ENCODE results near the gene NOL9. TPM values are rescaled to one million over a fixed set of nuclear protein-coding genes. Genes with fewer than 3 reads are reported as not detected.

Gene NOL9
- total RNA-seq, 4 donors from 2014 or later = 18.2 to 45.2 (median 24.7) TPM

DNA sequence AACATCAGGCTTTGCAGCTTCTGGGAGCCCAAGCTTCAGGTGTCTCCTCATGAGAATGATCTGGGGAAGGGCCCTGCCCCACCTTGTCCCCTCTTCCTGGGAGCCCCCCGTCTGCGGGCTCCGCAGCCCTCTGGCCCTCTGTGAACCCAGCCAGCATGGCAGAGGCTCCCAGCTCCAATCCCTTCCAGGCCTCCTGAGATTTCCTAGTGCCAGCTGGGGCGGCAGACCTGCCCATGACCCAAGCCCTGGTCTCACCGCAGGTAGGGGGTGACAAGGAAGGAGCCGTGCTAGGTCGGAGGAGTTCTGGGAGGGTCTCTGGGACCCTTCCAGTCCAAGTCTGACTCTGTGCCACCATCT lies 70.6 kb downstream of the NOL9 start:
- ATAC-seq (ENCODE audit: low FRiP score) = no peak
- DNase-seq (ENCODE audit: low spot score) = no peak
- TF ChIP-seq, protein P1, sequence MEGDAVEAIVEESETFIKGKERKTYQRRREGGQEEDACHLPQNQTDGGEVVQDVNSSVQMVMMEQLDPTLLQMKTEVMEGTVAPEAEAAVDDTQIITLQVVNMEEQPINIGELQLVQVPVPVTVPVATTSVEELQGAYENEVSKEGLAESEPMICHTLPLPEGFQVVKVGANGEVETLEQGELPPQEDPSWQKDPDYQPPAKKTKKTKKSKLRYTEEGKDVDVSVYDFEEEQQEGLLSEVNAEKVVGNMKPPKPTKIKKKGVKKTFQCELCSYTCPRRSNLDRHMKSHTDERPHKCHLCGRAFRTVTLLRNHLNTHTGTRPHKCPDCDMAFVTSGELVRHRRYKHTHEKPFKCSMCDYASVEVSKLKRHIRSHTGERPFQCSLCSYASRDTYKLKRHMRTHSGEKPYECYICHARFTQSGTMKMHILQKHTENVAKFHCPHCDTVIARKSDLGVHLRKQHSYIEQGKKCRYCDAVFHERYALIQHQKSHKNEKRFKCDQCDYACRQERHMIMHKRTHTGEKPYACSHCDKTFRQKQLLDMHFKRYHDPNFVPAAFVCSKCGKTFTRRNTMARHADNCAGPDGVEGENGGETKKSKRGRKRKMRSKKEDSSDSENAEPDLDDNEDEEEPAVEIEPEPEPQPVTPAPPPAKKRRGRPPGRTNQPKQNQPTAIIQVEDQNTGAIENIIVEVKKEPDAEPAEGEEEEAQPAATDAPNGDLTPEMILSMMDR (IDR thresholded peaks at IDR 0.05) = no peak

DNA sequence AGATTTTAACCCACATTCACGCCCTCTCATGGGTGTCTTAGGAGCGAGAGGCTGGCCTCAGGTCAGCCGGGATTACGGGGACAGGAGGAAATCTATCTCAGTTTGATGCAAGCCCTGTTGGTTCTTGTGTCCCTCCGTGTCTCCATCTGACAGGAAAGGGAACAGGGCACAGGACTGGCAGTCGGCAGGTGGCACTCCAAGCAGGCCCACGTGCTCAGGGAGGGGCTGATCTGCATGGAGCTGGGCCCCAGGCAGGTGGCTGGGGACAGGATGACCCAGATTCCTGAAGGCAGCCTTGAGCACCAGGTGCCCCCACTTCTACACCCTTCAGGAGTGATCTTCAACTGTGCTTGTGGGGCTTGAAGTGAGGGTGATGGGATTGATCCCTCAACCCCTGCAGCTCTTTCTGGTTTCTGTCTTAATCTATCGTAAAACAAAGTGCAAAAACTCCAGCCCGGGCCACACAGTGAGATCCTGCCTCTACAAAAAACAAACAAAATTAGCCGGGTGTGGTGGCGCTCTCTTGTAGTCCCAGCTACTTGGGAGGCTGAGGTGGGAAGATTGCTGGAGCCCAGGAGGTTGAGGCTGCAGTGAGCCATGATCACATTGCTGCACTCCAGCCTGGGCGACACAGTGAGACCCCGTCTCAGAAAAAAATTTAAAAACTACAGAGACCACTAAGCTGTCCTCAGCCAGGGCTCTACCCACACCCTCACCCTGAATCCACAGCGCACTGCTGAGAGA lies 71.1 kb downstream of the NOL9 start:
- no peak for DNase-seq (ENCODE audit: low spot score)
- TF ChIP-seq, protein P1 (IDR thresholded peaks at IDR 0.05) = no peak
- ATAC-seq (ENCODE audit: low FRiP score) = no peak

DNA sequence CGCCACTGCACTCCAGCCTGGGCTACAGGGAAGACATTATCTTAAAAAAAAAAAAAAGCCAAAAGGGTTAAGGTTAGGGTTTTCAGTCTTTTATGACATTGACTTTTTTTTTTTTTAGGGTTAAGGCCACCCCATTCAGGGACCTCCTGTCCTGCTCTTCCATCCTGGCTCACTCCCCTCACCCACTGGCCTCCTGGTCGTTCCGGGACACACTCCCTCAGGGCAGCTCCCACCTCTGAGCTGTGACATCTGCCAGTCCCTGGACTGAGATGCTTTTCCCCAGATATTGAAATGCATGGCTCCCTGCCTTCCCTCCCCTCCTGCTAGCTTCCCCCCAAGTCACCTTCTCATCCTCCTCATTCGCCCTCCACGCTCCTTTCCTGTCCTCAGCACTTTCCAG lies 72.5 kb downstream of the NOL9 start:
- TF ChIP-seq, protein P1 (IDR thresholded peaks at IDR 0.05) = no peak

DNA sequence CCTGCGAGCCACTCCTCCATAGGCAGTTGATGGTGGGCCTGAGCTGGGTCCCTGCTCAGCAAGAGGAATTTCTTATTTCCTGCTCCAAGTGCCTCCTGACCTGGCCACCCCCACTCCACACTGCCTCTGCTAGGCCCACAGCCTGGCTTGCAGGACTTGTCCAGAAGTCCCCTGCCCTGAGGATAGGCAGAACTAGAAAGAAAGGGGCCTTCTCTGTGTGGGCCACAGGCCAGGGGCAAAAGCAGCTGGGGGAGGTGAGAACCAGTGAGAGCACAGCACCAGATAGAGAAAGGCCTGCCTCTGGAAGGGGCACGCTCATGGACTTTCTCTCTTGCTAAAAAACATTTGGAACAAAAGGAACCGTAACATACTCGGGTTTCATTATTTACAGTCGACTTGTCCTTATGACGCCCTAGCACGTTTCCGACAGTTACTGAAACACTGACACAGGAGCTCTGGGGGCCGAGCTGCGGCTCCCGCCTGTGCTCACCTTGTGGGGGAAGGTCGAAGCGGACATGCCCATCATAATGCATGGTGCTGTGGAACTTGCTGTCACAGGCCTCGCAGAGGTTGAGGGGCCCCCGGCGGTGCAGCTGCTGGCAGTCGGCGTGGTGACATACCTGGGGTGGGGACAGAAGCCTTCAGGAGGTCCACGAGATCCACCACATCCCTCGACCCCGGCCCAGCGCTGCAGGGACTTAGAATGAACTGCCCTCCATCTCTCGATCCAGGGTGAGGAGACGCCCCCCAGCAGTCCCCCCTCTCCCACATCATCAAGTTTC lies 77.1 kb downstream of the NOL9 start:
- TF ChIP-seq, protein P1 (IDR thresholded peaks at IDR 0.05) = no peak
- ATAC-seq (ENCODE audit: low FRiP score) = no peak
- DNase-seq (ENCODE audit: low spot score) = no peak

More for the DNA sequence above, 72.5 kb downstream of the NOL9 start:
- no peak for DNase-seq (ENCODE audit: low spot score)
- no peak for ATAC-seq (ENCODE audit: low FRiP score)

DNA sequence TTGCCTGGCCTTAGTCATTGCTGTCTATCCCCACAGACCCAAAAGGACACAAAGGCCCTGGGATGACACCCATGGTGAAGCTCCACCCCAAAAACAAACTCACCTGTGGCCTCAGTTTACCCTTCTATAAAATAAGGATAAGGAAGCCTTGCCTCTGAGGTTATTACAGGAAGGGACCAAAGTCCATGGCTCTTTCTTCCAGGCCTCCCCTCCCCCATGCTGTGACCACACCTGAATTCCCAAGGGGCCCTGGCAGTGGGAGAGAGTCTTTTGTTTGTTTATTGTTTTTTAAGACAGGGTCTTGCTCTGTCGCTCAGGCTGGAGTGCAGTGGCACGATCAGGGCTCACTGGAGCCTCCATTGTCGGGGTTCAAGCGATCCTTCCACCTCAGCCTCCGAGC lies 77.8 kb downstream of the NOL9 start:
- TF ChIP-seq, protein P1 (IDR thresholded peaks at IDR 0.05) = no peak
- DNase-seq (ENCODE audit: low spot score) (no peak), ATAC-seq (ENCODE audit: low FRiP score) (no peak)

- peak; percentile 60 for DNase-seq (ENCODE audit: low spot score)
- ATAC-seq (ENCODE audit: low FRiP score) = peak; percentile 70
- TF ChIP-seq, protein P1 (IDR thresholded peaks at IDR 0.05) = peak in 2 of 3 donors; percentile 70 to 72
Measured at GRCh38 chr1:6475381-6476133, 78.8 kb downstream of the NOL9 start.

Data from omental fat pad (tissue), 4 donors.